NCI-H1694 (cell line): ENCODE results near the gene SLC4A5.

ENCODE experiments used
- DNase-seq: peaks from one replicate; lab custom pipeline; 2025; lab: John Stamatoyannopoulos, UW

The SLC4A5 gene

DNA sequence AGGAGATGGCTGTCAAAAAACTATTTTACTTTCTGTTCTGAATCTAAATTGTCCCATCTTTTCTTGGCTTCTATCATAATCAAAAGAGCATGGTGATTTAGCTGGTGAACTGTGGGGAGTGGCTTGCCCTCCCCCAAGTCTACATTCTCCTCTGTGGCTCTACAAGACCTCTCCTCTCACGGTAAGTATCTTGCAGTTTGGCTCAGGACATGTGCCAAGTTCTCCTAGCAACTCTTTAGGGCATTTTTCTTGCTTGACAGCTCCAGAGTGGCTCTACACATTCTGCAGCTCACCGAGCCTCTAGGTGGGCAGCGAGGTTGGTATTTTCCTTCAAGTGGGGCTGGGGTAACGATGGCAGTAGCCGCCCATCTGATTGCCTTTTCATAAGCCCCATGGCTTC, 29.1 kb downstream of the SLC4A5 start:
- DNase-seq = no peak

DNA sequence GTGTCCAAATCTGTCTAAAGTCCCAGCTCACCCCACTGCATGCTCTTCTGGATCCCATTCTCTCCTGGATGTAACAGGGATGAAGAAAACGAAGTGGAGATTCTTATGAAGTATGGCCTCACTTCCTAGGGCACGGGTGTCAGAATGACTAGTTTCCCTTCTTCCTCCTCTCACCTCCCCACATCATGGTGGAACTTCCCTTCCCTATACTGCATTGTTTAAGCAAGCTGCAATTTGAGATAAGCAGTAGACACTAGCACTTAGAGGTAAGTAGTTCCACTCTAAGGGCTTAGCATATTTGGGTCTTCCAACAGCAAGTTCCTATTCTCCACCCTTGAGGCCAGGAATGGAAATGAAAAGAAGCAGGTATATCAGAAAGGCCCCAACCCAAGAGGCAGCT, 29.7 kb downstream of the SLC4A5 start:
- DNase-seq = no peak

DNA sequence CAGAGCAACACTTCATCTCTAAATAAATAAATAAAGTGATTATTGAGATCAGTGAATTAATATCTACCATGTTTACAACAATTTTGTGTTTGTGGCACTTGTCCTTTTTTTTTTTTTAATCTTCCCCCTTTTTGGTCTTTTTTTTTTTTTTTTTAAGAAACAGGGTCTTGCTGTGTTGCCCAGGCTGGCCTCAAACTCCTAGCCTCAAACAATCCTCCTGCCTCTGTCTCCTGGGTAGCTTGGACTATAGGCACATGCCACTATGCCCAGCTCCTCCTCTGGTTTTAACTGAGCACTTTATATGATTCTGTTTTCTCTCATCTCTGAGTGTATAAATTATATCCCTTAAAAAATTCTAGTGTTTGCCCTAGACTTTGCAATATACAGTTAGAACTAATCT, 30.3 kb downstream of the SLC4A5 start:
- DNase-seq = no peak

DNA sequence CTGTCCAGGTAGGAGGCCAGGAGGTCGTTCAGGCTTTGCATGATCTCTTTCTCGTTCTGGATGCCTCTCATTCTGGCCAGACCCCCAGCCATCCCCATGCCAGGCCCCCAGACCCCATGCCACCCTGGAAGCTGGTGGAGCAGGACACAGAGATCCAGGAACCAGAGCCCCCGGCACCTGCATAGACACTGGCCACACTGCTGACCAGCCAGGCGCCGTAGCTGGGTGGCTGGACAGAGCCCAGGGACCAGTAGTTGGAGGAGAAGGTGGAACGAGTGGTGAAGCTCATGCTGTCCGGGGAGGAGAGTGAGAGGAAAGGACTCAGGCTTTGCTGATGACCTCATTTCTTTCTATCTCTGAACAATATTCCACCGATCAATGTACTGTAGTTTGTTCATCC, 35.5 kb downstream of the SLC4A5 start:
- DNase-seq = no peak

DNA sequence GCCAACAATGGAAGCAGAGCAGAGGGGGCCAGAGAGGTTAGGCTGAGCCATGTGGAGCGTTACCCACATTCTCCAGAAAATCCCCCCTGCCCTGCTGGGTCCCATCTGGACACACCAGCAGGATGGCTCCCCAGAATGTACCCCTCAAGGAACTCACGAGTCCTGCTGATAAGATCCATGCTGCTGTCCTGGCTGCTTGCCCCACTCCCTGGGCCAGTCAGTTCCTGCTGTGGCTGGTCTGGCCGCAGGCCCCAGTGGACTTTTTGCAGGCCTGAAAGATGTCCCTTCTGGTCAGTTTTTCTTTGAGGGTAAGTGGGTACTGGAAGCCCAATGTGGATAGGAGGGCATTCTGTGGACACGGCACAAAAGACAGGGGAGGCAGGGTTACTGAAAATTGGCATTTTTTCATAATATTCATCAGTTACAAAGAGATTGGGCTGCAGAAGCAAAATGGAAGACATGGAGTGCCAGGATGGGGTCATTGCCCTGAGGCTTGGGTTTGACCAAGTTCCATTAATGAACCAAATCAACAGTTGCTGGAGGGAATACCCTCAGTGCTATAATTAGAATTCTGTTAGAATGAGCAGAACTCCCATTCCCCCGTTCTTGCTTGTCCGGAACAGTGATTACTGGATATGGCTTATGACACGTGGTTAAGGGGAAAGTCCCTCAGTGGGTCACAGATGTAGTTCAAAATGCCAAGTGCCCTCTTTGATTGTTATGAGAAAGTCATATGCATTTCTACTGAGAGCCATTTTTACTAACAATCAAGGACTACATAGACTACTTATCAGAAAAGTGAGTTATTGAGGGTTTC, 38.7 kb downstream of the SLC4A5 start:
- no peak for DNase-seq

DNA sequence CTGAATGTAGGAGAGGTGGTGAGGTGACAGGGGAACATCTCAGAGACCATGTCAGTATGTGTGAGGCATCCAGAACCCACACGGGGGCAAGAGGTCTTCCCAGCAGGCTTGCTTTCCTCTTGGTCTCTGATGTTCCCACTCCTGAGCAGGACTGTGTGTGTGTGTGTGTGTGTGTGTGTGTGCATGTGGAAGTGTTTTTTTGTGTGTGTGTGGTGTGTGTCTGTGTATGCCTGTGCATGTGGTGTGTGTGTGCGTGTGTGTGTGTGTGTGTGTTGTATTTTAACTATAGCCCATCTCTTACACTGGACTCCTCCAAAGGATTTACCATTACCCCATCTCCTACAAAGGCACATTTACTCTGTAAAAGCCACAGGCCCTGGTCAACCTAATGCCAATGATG, 40.4 kb downstream of the SLC4A5 start:
- DNase-seq = no peak

DNA sequence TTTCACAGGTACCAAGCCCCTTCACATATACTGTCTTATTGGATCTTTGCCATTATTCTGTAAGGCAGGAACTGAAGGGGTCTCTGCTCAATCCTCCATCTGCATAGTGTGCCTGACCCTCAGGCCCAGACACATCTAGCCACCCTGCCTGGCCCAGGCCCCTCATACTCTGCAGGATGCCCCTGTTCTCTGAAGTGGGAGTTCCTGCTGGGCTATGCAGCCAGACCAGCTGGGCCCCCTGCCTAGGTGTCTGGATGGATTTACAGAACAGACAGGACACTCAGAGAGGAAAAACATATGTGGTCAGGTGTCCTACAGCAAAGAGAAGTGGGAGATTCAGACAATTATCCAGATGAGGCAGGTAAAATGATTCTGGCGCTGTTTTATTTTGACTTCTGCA, 42.0 kb downstream of the SLC4A5 start:
- no peak for DNase-seq

DNA sequence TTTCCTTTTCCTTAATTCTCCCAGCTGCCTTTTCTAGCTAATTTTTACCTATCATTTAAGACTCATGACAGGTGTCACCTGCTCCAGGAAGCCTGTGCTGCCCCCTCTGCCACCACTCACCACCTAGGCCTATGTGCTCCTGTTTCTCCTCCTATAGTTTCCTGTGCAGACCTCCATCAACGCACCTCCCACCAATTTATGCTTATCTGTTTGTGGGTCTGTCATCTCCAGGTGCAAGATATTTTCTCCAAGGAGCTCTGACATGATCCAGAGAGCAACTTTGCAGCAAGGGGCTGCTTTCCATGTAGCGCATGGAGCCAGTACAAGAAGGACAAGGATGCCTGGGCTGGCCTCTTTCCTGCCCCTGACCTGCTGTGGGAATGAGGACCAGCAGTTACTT, 42.7 kb downstream of the SLC4A5 start:
- no peak for DNase-seq

DNA sequence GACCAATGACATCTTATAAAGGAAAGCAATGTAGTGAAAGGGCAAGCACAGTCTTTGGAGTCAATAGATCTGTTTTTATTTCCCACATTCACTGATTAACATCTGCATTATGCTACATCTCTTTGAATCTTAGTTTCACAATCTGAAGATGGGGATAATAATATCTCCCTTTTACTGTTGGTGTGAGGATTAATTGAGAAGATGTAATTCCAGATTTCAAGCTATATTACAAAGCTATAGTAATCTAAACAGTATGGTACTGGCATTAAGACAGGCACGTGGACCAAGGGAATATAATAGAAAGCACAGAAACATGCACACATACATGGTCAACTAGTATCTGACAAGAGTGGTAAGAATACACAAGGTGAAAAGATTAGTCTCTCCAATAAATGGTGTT, 45.3 kb downstream of the SLC4A5 start:
- DNase-seq = no peak

DNA sequence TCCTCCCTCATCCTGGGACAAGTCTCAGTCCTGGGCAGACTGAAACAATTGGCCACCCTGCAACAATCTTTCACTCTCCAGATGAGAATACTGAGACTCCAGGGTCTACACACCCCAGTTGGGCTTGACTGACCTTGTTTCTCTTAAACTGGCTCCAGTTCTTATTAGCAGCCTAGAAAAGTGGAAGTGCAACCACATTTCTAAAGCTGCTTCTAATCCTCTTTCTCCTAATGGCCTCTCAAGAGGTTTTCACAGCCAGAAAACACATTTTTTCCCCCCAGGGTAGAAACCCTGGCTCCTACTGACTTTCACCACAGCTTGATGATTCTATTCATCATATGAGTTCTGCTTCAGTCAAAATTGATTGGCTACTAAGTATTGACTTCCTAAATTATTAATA, 45.8 kb downstream of the SLC4A5 start:
- DNase-seq = no peak

DNA sequence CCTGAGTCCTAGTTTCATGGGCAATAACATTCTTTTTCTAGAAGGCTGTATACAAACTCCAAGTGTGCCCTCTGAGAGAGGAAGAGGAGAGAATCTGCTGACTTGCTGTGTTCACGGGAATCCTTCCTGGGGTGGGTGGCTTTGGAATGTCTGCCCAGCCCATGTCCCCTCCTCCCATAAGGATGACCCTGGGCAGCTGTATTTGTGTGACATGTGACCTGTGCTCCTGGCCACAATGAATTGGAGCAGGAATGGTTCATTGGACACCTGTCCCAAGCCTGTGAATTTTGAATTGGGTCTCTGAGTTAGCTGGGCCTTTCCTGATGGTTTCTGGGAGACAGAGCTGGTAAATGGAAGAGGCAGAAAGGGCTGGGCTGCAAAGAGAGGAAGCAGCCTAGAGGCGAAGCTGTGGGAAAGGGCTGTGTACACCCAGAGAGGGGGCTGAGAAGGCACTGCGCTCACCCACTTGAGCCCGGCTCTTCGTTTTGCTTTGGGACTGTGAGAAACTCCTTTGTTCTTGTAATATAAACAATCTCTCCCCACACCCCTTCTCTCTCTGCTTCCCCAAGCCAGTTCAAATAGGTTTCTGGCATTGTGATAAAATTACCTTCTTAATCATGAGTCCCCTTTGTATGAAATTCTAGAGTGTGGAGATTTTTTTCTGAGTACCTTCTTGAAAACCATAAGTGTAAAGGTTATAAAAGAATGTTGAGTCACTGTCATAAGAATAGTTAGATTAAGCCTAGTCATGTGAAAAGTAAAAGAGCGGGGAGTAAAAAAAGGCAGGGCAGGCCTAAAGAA, 49.8 kb downstream of the SLC4A5 start:
- DNase-seq = no peak

DNA sequence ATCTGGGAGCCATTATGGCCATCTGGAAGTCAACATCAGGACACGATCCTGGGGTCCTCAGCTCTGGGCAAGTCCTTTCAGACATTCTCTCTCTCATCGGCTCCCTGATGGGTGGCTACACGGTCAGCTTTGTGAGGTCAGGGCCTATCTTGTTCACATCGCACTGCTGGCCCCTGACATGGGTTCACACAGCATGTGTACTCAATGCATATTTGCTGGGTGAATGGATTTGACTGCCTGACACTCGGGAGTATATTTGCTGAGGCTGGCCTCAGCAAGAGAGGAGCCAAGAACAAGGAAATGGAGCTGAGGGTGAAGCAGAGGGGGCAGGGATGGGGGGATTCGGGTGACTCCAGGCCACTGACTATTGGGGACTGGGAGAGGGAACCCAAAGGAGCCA, 50.5 kb downstream of the SLC4A5 start:
- DNase-seq = no peak

DNA sequence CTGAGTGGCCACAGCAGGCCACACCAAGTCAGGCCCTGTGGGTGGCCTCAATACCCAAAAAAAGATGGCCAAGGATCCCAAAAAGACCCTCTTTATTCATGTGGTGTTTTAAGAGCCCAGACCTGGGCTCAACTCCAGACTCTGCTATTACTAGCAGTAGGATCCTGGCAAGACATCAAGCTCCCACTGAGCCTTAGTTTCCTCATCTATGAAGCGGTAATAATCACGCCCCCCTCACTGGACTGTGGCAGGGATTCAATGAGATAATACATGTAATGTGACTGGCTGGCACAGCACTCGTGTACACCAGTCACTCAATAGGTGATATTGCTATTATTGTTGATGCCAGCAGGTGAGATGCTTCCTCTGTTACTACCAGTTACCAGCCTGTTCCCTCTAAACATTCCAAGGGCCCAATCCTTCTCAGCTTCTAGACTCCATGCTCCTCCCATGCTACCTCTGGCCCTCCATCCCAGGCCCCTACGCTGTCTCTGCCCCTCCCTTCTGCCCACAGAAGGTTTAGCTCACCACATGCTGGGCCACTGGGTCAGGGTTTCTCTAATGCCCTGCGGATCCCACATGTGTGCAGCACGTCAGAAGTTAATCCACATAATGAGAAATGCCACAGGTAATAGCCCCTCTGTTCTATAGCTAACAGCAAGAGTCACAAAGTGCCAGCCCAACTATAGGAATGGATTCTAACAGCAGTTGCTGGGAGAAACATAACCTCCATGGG, 51.2 kb downstream of the SLC4A5 start:
- no peak for DNase-seq

DNA sequence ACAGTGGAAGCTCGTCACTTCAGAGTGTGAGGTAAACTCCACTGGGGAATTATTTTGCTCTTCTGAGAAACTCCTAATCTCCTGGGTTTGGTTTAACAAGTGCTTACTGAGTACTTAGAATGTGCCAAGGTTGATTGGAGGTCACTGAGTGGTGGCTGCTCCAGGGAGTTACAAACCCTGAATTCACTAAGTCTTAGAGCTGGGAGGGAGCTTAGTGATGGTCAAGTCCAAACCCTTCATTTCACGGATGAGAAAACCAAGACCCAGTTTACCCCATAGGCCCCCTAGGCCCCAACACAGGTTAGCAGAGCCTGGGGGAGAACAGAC, 52.0 kb downstream of the SLC4A5 start:
- DNase-seq = no peak

DNA sequence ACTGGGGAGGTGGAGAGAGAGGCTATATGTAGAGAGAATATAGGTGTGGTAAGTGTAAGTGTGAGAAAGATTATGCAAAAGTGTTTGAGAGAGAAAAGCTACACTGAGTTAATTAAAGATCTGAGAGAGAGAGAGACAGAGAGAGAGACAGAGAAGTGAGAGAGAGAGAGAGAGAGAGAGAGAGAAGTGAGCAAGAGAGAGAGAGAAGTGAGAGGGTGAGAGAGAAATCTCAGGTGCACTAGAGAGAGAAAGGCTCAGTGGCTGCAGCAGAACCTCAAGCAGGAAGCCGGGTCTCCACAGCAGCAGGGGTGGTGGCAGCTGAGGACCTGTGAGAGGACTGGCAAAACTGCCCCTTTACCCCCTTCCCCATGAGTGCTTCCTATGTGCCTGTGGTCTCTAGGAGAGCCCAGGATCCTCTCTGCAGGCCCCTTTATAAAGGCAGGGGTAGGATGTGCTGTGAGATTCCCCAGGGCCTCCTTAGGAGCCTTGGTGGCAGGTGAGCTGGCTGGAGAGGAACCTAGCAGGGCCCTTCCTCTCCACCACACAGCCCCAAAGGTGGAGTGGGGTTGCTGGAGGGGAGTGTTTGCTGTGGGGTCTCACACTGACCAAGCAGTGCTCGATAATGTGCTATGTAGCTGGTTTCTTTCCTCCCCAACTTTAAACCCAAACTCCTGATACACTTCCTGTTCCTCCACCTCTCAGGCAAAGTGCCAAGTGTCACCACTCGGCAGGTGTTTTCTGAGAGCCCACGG, 52.6 kb downstream of the SLC4A5 start:
- no peak for DNase-seq

DNA sequence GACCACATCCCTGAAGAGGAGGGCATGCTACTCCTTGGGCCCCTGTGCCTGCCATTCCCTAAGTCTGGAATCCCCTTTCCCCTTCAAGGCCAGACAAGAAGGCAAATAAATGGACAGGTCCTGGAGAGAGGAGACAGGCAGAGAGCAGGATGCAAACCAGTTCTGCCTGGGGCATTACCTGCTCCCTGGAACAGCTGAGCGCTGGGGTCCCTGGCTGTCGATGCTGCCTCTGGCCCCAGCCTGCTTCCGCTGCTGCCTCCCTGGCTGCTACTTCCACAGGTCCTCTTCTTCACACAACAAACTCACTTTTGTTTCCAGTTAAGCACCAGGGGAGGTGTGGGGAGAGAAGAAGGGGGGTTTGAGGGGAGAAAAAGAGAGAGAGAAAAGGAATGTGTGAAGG, 53.1 kb downstream of the SLC4A5 start:
- no peak for DNase-seq

DNA sequence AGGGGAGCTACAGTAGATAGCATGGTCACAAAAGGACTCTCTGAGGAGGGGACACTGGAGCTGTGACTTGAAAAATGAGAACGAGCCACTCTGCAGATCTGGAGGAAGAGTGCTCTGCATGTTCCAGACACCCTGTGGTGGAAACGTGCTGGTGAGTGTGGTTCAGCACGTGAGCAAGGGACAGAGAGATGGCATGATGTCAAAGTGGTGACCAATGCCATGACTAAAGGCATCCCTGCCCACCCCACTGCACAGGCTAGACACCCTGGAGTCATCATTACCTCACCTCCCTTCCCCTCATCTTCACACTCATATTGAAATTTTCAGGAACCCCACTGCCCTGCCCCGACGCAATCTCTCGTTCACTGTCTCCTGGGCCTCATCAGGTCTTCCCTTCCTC, 56.5 kb downstream of the SLC4A5 start:
- DNase-seq = no peak

DNA sequence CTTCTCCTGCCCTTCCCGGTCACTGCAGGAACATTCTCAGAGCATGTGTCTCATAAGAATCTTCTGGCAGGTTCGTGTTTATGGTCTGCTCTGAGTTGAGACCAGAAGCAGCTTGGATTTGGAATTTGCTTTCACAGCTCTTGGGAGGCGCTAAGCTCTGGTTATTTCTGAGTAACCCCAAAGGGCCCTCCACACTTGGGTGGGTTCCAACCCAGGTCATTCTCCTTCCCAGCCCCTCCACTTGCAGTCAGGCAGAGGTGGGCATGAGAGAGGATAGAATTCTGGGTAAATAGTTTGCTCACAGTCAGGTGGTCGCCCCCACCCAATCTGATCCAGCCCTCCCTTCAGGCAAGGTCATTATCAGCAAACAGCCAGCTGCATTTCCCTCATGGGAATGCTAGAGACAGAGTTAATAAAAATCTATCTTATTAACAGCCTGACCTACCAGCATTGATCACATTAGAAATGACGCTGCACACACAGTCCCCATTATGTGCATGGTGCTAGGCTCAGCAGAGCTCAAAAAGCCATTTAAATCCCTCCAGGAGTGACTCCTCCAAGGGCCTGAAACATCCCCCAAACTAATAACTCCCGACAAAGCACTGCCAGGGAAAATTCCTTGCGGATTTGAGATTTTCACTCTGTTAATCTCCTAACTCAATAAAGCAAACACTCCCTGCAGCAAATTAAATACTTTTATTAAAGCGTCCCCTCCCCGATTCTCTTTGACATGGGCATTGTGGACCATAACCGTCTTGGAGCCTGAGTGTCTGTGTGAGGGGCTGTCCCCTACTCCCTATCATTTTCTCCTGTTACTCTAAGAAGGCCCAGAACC, 61.9 kb downstream of the SLC4A5 start:
- DNase-seq = no peak

DNA sequence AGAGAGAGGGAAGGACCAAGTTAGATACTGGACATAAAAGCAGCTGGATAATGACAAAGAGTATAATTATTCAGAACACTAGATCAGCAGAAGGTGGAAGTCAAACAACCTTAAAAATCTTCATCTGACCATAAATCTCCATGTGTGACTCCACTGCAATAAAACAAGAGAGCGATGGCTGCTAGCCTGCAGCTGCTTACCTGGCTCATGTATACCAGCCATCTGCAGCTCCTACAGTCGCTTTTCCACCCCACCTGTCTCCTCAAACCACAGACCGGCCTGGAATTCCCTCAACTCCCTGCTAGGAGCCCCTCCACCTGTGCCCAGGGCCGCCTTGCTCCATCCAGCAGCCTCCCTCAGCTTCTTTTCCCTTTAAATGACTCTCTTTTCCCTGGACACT, 64.5 kb downstream of the SLC4A5 start:
- DNase-seq = no peak

DNA sequence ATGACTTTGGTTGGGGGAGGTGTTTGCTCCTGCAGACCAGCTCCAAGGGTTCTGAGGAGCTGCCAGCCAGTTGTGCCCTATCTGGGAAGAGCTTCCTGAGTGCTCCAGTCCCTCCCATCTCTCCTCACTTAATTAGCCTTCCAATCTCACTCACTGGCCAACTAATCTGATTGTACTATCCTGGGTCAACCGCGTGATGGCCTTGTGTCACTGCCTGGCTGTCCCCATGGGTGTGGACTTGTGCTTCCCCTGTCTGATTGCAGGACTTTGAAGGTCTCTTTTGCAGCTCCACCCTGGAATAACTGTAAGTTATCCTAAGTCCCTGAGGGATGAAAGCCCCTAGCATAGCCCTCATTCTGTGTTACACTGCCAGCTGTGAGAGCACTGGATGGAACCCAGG, 65.0 kb downstream of the SLC4A5 start:
- DNase-seq = no peak

DNA sequence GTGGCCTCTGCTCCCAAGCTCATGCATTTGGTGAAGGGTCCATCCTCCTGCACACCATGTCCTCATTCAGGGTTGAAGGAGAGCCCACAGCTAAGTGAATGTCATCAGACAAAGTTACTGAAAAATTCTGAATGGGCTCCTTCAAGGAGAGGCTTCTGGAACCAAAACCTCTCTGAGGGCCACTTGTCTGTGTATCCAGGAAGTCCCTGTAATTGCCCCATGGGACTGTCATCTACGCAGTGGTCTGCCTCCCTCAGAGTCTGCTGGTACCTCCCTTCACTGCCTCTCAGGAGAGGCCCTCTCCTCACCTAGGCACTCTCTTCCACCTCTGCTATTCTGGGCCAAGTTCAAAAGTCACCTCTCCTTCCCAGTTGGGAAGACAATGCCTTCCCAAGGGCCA, 68.0 kb downstream of the SLC4A5 start:
- no peak for DNase-seq
